NK-92 (cell line): Measurements from ENCODE around the gene ANKUB1.
"Not testable (repeated sequence)": the region's sequence is repeated elsewhere in the genome, so short reads cannot be mapped to it uniquely, and the experiment has no call there.

Experiments used
- DNase-seq: peaks from one replicate; lab custom pipeline; 2025; ENCODE audit not compliant: unreplicated experiment; lab: John Stamatoyannopoulos, UW

Gene ANKUB1

GRCh38 chr3:149792452-149793270 lies at the start of gene ANKUB1:
ANKUB1 (minus strand) TSS chr3:149792554; CDS start chr3:149792366, 188 bp downstream.
- no peak for DNase-seq

GRCh38 chr3:149839896-149840295 lies 47.5 kb upstream of the ANKUB1 start:
- no peak for DNase-seq

- not testable (repeated sequence) for DNase-seq
These were observed 47.1 kb upstream of the ANKUB1 start for GRCh38 chr3:149839469-149839868.

GRCh38 chr3:149838491-149838890 lies 46.1 kb upstream of the ANKUB1 start:
- not testable (repeated sequence) for DNase-seq

GRCh38 chr3:149833241-149833640 lies 40.9 kb upstream of the ANKUB1 start:
- DNase-seq = no peak

- no peak for DNase-seq
These were observed 39.7 kb upstream of the ANKUB1 start for GRCh38 chr3:149832086-149832485.

- DNase-seq = no peak
These were observed 39.0 kb upstream of the ANKUB1 start for GRCh38 chr3:149831321-149831720.

- DNase-seq = no peak
These were observed 38.5 kb upstream of the ANKUB1 start for GRCh38 chr3:149830902-149831301.

- not testable (repeated sequence) for DNase-seq
These were observed 37.3 kb upstream of the ANKUB1 start for GRCh38 chr3:149829631-149830030.

- DNase-seq = no peak
These were observed 36.0 kb upstream of the ANKUB1 start for GRCh38 chr3:149828390-149828789.

GRCh38 chr3:149826636-149827035 lies 34.3 kb upstream of the ANKUB1 start:
- DNase-seq = no peak

- DNase-seq = no peak
These were observed 27.8 kb upstream of the ANKUB1 start for GRCh38 chr3:149820183-149820582.

- no peak for DNase-seq
These were observed 27.1 kb upstream of the ANKUB1 start for GRCh38 chr3:149819432-149819831.

- no peak for DNase-seq
These were observed 24.6 kb upstream of the ANKUB1 start for GRCh38 chr3:149816986-149817385.

GRCh38 chr3:149816311-149816710 lies 24.0 kb upstream of the ANKUB1 start:
- DNase-seq = no peak

- DNase-seq = no peak
These were observed 23.4 kb upstream of the ANKUB1 start for GRCh38 chr3:149815728-149816127.

- no peak for DNase-seq
These were observed 23.0 kb upstream of the ANKUB1 start for GRCh38 chr3:149815321-149815720.

- DNase-seq = no peak
These were observed 21.3 kb upstream of the ANKUB1 start for GRCh38 chr3:149813367-149814281.

GRCh38 chr3:149812606-149813366 lies 20.4 kb upstream of the ANKUB1 start, which contains the start of gene RNF13:
RNF13 (plus strand) TSS chr3:149813215; CDS start chr3:149846027, 32,812 bp downstream.
- DNase-seq = peak; percentile 52

GRCh38 chr3:149812165-149812605 lies 19.8 kb upstream of the ANKUB1 start:
- DNase-seq = no peak

GRCh38 chr3:149810846-149811245 lies 18.5 kb upstream of the ANKUB1 start:
- no peak for DNase-seq
